Activated CD4-positive, alpha-beta T cell treated with anti-CD3 and anti-CD28 coated beads for 36 hours (primary cell): Measurements from ENCODE around the gene ABCG2. TPM values are rescaled to one million over a fixed set of nuclear protein-coding genes. Genes with fewer than 3 reads are reported as not detected.
"Not testable (repeated sequence)": the region's sequence is repeated elsewhere in the genome, so short reads cannot be mapped to it uniquely, and the experiment has no call there.

Source experiments
- ATAC-seq: fragments of 200-7000 bp; cut with Tn5 transposase; one replicate; pipeline ENCODE4 v1.10.0; 2021; ENCODE audit warnings: mild to moderate bottlenecking, moderate library complexity
- CTCF ChIA-PET: fragments of 350-600 bp; sonication (Branson Sonifier 250); formaldehyde crosslinking; loops from one replicate; lab custom pipeline; 2021; ENCODE audit warnings: antibody characterized with exemption; lab: Charles Lee
- POLR2A ChIA-PET: fragments of 350-600 bp; sonication (Branson Sonifier 250); formaldehyde crosslinking; loops from one replicate; lab custom pipeline; 2021; ENCODE audit warnings: antibody characterized with exemption, inconsistent platforms; lab: Charles Lee
- DNase-seq: peaks from one replicate; pipeline ENCODE4 v3.0.0-alpha.2; 2020
- H3K27ac Mint-ChIP-seq: one replicate; pipeline ENCODE4 v1.8.0; 2021; ENCODE audit warnings: mixed read lengths
- H3K27me3 Mint-ChIP-seq: one replicate; pipeline ENCODE4 v1.8.0; 2021; ENCODE audit warnings: mixed read lengths
- H3K36me3 Mint-ChIP-seq: one replicate; pipeline ENCODE4 v1.8.0; 2021; ENCODE audit warnings: low read depth, mixed read lengths
- H3K4me1 Mint-ChIP-seq: one replicate; pipeline ENCODE4 v1.8.0; 2021; ENCODE audit warnings: mixed read lengths
- H3K4me3 Mint-ChIP-seq: one replicate; pipeline ENCODE4 v1.8.0; 2021; ENCODE audit warnings: mild to moderate bottlenecking, moderate library complexity, mixed read lengths
- H3K9me3 Mint-ChIP-seq: one replicate; pipeline ENCODE4 v1.8.0; 2021; ENCODE audit warnings: low read depth, mixed read lengths
- intact Hi-C, 2 experiments: fragments of 100-400 bp; cut with DNase I in 1 of 2; cut with micrococcal nuclease in 1 of 2; formaldehyde crosslinking; loops; one replicate each; pipeline versions ENCODE4 v1.14.2 to v1.15.1; 2022 to 2024; cut with DNase I, micrococcal nuclease
- total RNA-seq, 2 experiments: library from RNA; stranded (reverse); gene quantifications; one replicate each; pipeline ENCODE4 v1.2.3, GENCODE V29; 2021

ABCG2 gene
- total RNA-seq, 2 experiments from 2014 or later, result 0.33 to 0.39 TPM

DNA sequence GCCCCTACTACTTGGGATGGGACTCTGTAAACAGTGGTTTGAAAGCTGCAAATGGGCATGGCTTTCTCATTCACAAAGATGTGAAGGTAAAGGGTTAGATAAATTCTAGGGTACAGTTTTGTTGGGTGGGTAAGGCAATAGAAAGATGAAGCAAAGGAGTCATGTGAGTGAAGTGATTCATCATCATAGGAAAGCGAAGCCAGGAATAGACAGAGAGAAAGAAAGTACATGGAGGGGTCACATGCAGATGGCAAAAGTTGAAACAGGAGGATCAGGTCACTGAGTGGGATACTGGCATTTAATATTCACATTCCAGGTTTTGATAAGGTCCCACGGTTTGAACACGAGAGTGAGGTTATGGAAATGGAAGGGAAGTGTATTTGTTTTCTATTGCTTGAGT is 8.2 kb upstream of the ABCG2 start:
- intact Hi-C loops, result no loop called here

DNA sequence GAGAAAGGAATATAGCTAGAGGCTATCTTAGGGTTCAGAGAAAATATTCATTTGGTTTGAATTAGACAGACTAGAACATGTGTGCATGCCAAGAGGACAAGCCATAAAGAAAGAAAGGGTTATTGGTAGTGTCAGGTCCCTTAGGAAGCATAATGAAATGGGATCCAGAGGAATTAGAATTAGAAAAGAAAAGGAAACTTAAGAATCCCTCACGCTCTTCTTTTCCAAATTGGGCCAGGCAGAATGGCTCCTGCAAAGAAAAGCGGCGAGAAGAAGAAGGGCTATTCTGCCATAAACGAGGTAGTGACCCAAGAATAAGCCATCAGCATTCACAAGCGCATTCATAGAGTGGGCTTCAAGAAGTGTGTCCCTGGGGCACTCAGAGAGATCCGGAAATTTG is 4.9 kb upstream of the ABCG2 start:
- no peaks in the 10 kb centered on the region for H3K36me3 Mint-ChIP-seq
- peaks cover 7% of the 10 kb centered on the region for H3K4me1 Mint-ChIP-seq
- H3K9me3 Mint-ChIP-seq, result peaks cover 2% of the 10 kb centered on the region
- CTCF ChIA-PET, result no interaction called here
- peaks cover 14% of the 10 kb centered on the region for H3K27me3 Mint-ChIP-seq
- no peak overlapping the region for H3K4me3 Mint-ChIP-seq
- POLR2A ChIA-PET, result no interaction called here
- intact Hi-C loops, result no loop called here
- H3K27ac Mint-ChIP-seq, result no peak overlapping the region
- ATAC-seq (no peak), DNase-seq (no peak)

More for the DNA sequence above, 8.2 kb upstream of the ABCG2 start:
- ChIA-PET CTCF (interaction anchor here (0.6 to 0.7 kb wide), 2 partner anchors 42 to 69 kb away, joined by 3 read pairs; no protein-coding TSS in a partner anchor), POLR2A (no interaction called here)
- DNase-seq (no peak), ATAC-seq (no peak)
- peaks cover 2% of the 10 kb centered on the region for H3K9me3 Mint-ChIP-seq
- peaks cover 12% of the 10 kb centered on the region for H3K27me3 Mint-ChIP-seq
- H3K36me3 Mint-ChIP-seq, result no peaks in the 10 kb centered on the region
- H3K4me1 Mint-ChIP-seq, result peaks cover 2% of the 10 kb centered on the region
- no peak overlapping the region for H3K4me3 Mint-ChIP-seq
- H3K27ac Mint-ChIP-seq, result no peak overlapping the region

DNA sequence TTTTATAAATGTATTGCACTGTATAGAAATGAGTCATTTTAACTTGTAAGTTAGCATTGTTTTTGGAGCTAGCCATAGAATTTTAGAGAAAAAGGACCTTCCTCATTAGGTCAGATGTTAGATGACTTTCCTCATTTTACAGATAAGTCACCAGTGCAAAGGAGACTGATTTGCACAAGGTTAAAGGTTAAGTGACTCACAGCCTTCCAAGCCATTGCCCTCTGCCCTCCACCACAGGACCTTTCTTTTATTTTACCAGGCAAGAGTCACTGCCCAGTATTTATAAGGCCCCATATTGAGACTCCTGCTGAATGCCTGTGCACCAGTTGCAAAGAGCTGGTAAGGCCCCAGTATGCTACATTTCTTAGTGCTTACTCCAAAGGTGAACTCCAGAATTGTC is 4.2 kb upstream of the ABCG2 start:
- no peaks in the 10 kb centered on the region for H3K36me3 Mint-ChIP-seq
- peaks cover 20% of the 10 kb centered on the region for H3K27me3 Mint-ChIP-seq
- DNase-seq (no peak), ATAC-seq (no peak)
- peaks cover 14% of the 10 kb centered on the region for H3K4me1 Mint-ChIP-seq
- intact Hi-C loops, result no loop called here
- H3K9me3 Mint-ChIP-seq, result peaks cover 2% of the 10 kb centered on the region
- CTCF ChIA-PET, result no interaction called here
- H3K27ac Mint-ChIP-seq, result no peak overlapping the region
- no peak overlapping the region for H3K4me3 Mint-ChIP-seq
- POLR2A ChIA-PET, result no interaction called here

GRCh38 chr4:88159229-88159725 is 838 bp upstream of the ABCG2 start:
- ATAC-seq (peak; percentile 24), DNase-seq (no peak)
- intact Hi-C loops, result loop anchor here in 1 of 2 experiments (2.0 kb wide), 1 partner anchor 38 kb away; no protein-coding TSS in a partner anchor
- peaks cover 18% of the 10 kb centered on the region for H3K4me1 Mint-ChIP-seq
- H3K27ac Mint-ChIP-seq, result peak overlapping the region; percentile 24
- H3K4me3 Mint-ChIP-seq, result peak overlapping the region; percentile 76
- ChIA-PET CTCF (no interaction called here), POLR2A (interaction anchor here (0.6 kb wide), 1 partner anchor 9 kb away, joined by 5 read pairs; no protein-coding TSS in a partner anchor)
- H3K27me3 Mint-ChIP-seq, result peaks cover 27% of the 10 kb centered on the region
- no peaks in the 10 kb centered on the region for H3K9me3 Mint-ChIP-seq
- no peaks in the 10 kb centered on the region for H3K36me3 Mint-ChIP-seq

GRCh38 chr4:88158038-88158488 is 376 bp downstream of the ABCG2 start:
- peak overlapping the region; percentile 75 for H3K4me3 Mint-ChIP-seq
- peaks cover 18% of the 10 kb centered on the region for H3K4me1 Mint-ChIP-seq
- peak; percentile 82 for ATAC-seq
- H3K27me3 Mint-ChIP-seq, result peaks cover 22% of the 10 kb centered on the region
- peak; percentile 58 for DNase-seq
- ChIA-PET POLR2A (interaction anchor here (0.7 kb wide), 1 partner anchor 84 kb away, joined by 6 read pairs; no protein-coding TSS in a partner anchor), CTCF (no interaction called here)
- no peaks in the 10 kb centered on the region for H3K36me3 Mint-ChIP-seq
- intact Hi-C loops, result loop anchor here in 1 of 2 experiments (2.0 kb wide), 1 partner anchor 39 kb away; no protein-coding TSS in a partner anchor
- peak overlapping the region; percentile 81 for H3K27ac Mint-ChIP-seq
- no peaks in the 10 kb centered on the region for H3K9me3 Mint-ChIP-seq

- H3K27me3 Mint-ChIP-seq, DNase-seq, H3K4me3 Mint-ChIP-seq, H3K36me3 Mint-ChIP-seq, H3K4me1 Mint-ChIP-seq, intact Hi-C loops, H3K27ac Mint-ChIP-seq, ATAC-seq, H3K9me3 Mint-ChIP-seq, CTCF ChIA-PET, POLR2A ChIA-PET: not testable (repeated sequence)
Measured at GRCh38 chr4:88152331-88152730, 6.1 kb downstream of the ABCG2 start.

DNA sequence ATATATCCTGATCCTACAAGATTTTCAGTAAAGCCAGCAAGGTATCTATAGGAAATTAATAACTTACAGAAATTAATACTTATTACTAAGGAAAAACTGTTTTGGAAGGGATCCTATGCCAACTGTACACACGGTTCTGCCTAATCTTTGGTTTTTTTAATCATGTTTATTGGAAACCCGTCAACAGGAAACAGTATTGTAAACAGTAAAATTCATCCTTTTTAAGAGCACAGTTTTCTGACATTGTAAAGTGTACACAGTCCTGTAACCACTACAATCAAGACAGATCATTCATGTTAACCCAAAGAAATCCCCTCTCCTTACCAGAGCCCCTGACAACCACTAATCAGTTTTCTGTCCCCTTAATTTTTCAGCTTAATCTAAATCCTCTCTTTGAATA is 9.9 kb downstream of the ABCG2 start:
- intact Hi-C loops, result no loop called here
- Mint-ChIP-seq H3K4me1 (no peaks in the 10 kb centered on the region), H3K9me3 (no peaks in the 10 kb centered on the region), H3K27ac (no peak overlapping the region), H3K36me3 (no peaks in the 10 kb centered on the region), H3K4me3 (no peak overlapping the region), H3K27me3 (peaks cover 2% of the 10 kb centered on the region)
- ChIA-PET POLR2A (no interaction called here), CTCF (interaction anchor here (0.7 to 2.2 kb wide), 2 partner anchors 63 to 600 kb away, joined by 3 to 5 read pairs; no protein-coding TSS in a partner anchor)
- DNase-seq (no peak), ATAC-seq (no peak)

- Mint-ChIP-seq H3K9me3 (no peaks in the 10 kb centered on the region), H3K27ac (no peak overlapping the region), H3K36me3 (no peaks in the 10 kb centered on the region), H3K27me3 (peaks cover 2% of the 10 kb centered on the region), H3K4me3 (no peak overlapping the region), H3K4me1 (no peaks in the 10 kb centered on the region)
- intact Hi-C loops, result no loop called here
- ATAC-seq, result no peak
- no peak for DNase-seq
- CTCF ChIA-PET, result interaction anchor here (0.5 to 0.7 kb wide), 2 partner anchors 467 to 874 kb away, joined by 3 to 4 read pairs; no protein-coding TSS in a partner anchor
- POLR2A ChIA-PET, result no interaction called here
Measured at GRCh38 chr4:88147799-88148217, 10.6 kb downstream of the ABCG2 start.

DNA sequence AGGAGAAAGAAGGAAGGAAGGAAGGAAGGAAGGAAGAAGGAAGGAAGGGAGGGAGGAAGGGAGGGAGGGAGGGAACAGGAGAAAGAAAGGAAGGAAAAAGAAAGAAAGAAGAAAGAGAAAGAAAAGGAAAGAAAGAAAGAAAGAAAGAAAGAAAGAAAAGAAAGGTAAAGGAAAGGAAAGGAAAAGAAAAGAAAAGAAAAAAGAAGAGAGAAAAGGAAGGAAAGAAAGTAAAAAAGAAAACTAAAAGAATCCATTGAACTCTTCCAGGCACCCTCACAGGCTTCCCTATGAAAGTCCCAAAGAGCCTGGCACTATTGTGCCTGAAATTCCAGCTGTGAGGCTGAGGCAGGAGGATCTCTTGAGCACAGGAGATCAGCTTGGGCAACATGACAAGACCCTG is 11.5 kb downstream of the ABCG2 start:
- Mint-ChIP-seq H3K27me3 (peaks cover 2% of the 10 kb centered on the region), H3K4me3 (no peak overlapping the region), H3K9me3 (no peaks in the 10 kb centered on the region), H3K36me3 (no peaks in the 10 kb centered on the region), H3K4me1 (no peaks in the 10 kb centered on the region), H3K27ac (no peak overlapping the region)
- ChIA-PET POLR2A (no interaction called here), CTCF (no interaction called here)
- intact Hi-C loops, result no loop called here
- DNase-seq (no peak), ATAC-seq (no peak)

- intact Hi-C loops, result no loop called here
- Mint-ChIP-seq H3K9me3 (no peaks in the 10 kb centered on the region), H3K27me3 (peaks cover 2% of the 10 kb centered on the region), H3K36me3 (no peaks in the 10 kb centered on the region), H3K4me1 (no peaks in the 10 kb centered on the region), H3K4me3 (no peak overlapping the region), H3K27ac (no peak overlapping the region)
- ChIA-PET POLR2A (no interaction called here), CTCF (interaction anchor here (0.6 kb wide), 1 partner anchor 642 kb away, joined by 3 read pairs; no protein-coding TSS in a partner anchor)
- DNase-seq (no peak), ATAC-seq (no peak)
Measured at GRCh38 chr4:88144866-88145300, 13.6 kb downstream of the ABCG2 start.

- H3K9me3 Mint-ChIP-seq, result no peaks in the 10 kb centered on the region
- peaks cover 2% of the 10 kb centered on the region for H3K27me3 Mint-ChIP-seq
- intact Hi-C loops, result no loop called here
- no peak overlapping the region for H3K27ac Mint-ChIP-seq
- ChIA-PET CTCF (interaction anchor here (0.9 kb wide), 1 partner anchor 14 kb away, joined by 3 read pairs; no protein-coding TSS in a partner anchor), POLR2A (no interaction called here)
- no peak for ATAC-seq
- no peaks in the 10 kb centered on the region for H3K36me3 Mint-ChIP-seq
- no peak for DNase-seq
- no peaks in the 10 kb centered on the region for H3K4me1 Mint-ChIP-seq
- no peak overlapping the region for H3K4me3 Mint-ChIP-seq
Measured at GRCh38 chr4:88144048-88144447, 14.4 kb downstream of the ABCG2 start.

DNA sequence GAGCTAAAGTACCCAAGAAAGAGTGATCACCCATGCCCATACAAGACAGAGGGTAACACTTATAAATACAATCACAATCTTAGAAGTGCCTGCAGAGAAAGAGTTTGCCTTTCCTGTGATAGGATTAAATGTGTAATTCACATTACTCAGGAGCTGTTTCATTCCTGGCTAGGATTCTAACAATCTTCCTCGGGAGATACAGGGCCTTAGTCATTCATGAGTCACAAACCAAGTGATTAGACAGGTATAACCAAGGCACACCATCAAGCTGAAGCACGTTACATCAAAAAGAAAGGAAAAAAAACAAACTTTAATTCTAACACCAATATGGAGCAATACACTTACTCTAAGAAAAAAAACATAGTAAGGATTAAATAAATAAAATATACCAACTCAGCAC is 14.9 kb downstream of the ABCG2 start:
- H3K9me3 Mint-ChIP-seq, result no peaks in the 10 kb centered on the region
- ChIA-PET CTCF (interaction anchor here (0.9 kb wide), 1 partner anchor 13 kb away, joined by 3 read pairs; no protein-coding TSS in a partner anchor), POLR2A (no interaction called here)
- no peak overlapping the region for H3K27ac Mint-ChIP-seq
- ATAC-seq, result no peak
- H3K4me3 Mint-ChIP-seq, result no peak overlapping the region
- intact Hi-C loops, result no loop called here
- peaks cover 2% of the 10 kb centered on the region for H3K27me3 Mint-ChIP-seq
- no peak for DNase-seq
- H3K36me3 Mint-ChIP-seq, result no peaks in the 10 kb centered on the region
- no peaks in the 10 kb centered on the region for H3K4me1 Mint-ChIP-seq
